Measurements from ENCODE around the gene AKR1D1. TPM values are rescaled to one million over a fixed set of nuclear protein-coding genes. Genes with fewer than 3 reads are reported as not detected.
"Not testable (repeated sequence)": the region's sequence is repeated elsewhere in the genome, so short reads cannot be mapped to it uniquely, and the experiment has no call there.

Gene AKR1D1
- total RNA-seq, 1 donor: not detected

DNA sequence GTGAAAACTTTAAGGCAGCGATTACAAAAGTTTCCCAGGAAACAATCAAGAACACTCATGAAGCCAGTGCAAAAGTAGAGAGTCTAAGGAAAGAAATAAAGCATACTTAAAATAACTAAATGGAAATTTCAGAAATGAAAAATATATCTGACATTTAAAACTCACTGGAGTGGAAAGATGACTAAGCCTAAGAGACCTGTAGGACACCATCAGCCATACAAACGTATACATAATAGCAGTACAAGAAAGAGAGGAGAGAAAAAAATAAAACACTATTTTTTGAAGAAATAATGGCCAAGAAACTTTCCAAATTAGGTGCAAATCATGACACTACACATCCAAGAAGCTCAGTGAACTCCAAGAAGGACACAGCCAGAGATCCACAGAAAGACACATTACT, 5.4 kb upstream of the AKR1D1 start:
- no peak for DNase-seq (ENCODE audit: low read depth in 2 of 3, low spot score in 2 of 3)

DNA sequence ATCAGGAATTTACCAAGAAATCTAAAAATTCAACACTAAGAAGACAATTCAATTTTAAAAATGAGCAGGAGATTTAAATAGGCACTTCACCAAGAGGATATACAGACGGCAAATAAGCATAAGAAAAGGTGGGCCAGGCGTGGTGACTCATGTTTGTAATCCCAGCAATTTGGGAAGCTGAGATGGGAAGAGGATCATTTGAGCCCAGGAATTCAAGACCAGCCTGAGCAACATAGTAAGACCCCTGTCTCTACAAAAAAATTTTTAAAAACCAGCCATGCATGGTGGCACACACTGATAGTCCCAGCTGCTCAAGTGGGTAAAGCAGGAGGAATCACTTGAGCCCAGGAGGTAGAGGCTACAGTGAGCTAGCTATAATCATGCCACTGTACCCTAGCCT, 3.5 kb upstream of the AKR1D1 start:
- no peak for DNase-seq (ENCODE audit: low read depth in 2 of 3, low spot score in 2 of 3)

DNA sequence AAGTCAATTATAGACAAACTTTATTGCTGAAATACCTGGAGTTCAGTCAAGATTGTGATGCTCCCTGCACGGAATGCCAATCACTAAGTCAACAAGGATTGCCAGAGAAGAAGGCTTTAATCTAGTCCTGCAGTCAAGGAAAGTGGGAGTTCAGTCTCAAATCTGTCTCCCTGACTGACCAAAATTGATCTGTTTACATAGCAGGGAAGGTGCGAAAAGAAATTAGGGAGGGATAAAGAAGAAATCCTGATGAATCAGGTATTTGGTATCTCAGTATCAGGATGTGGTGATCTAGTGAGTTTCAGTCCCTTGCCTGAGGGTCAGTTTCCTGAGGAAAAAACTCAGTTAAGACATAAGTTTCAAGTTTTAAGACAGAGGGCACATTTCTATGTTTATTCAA, 2.1 kb upstream of the AKR1D1 start:
- DNase-seq (ENCODE audit: low read depth in 2 of 3, low spot score in 2 of 3): no peak

DNA sequence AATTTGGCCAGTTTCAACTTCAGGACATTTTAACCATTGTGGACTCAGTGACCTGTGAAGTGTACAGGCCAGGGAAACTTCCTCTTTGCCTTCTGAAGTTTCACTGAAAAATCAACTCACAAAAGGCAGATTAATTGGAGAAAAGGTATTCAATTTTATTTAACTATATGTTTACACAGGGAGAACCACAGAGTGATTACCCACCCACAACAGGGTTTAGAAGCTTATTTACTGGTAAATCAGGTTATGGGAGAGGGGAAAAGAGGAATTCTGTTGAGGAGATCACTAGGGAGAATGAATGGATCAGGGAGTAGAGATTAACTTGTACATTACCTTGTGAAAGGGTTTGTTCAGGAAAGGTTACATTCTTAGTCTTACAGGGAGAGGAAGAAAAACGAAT, 1.7 kb upstream of the AKR1D1 start:
- DNase-seq (ENCODE audit: low read depth in 2 of 3, low spot score in 2 of 3): no peak

DNA sequence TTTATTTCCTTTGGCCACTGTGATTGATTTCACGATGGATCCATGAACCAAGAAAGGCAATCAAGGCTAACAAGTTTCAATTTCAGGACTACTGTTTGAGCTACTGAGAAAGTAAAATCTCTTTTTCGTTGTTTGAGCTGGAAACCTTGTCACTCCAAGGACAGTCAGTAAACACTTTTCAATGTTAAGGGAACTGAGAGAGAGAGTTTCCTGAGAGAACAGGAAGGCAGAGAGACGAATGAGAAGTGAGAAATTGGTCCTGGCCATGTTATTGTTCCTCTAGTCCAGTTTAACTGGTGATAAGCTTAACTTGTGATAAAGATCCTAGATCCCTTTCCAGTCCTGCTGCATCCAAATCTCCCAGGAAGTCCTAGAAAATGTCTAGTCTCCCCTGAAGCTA, 909 bp upstream of the AKR1D1 start:
- DNase-seq (ENCODE audit: low read depth in 2 of 3, low spot score in 2 of 3): no peak

DNA sequence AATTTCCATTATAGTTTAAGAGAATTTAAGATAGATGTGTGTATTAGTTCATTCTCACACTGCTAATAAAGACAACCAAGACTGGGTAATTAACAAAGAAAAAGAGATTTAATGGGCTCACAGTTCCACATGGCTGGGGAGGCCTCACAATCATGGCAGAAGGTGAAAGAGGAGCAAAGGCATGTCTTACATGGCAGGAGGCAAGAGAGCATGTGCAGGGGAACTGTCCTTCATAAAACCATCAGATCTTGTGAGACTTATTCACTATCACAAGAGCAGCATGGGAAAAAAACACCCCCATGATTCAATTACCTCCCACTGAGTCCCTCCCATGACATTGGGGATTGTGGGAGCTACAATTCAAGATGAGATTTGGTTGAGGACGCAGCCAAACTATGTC, 473 bp upstream of the AKR1D1 start:
- DNase-seq (ENCODE audit: low read depth in 2 of 3, low spot score in 2 of 3): not testable (repeated sequence)

DNA sequence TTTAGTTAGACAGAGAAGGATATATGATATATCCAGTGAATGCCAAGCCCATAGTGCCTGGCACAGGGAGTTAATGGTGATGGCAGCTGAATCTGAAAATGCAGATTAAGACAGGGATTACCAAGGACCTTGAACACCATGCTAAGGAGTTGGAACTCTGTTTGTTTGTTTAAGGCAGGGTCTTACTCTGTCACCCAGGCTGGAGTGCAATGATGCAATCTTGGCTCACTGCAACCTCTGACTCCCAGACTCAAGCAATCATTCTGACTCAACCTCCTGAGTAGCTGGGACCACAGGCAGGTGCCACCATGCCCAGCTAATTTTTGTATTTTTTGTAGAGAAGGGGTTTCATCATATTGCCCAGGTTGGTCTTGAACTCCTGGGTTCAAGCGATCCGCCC, 1.6 kb downstream of the AKR1D1 start:
- no peak for DNase-seq (ENCODE audit: low read depth in 2 of 3, low spot score in 2 of 3)

DNA sequence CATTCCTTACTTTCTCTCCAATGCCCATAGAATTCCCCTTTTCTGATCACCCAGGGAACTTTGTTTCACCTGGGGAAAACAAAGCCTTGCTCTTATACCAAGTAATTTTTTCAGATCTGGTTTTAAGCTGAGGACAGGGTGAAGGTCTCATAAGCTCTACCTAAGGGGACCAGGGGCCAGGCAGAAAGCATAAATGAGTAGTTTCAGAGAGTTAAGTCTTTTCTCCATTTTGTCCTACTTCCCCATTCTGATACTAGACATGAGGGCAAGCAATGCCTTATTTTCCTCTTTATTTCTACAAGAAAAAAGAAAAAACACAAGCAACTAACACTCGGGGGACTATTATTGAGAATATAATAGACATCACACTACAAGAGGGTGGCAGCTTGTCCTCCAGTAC, 2.9 kb downstream of the AKR1D1 start:
- DNase-seq (ENCODE audit: low read depth in 2 of 3, low spot score in 2 of 3): no peak

DNA sequence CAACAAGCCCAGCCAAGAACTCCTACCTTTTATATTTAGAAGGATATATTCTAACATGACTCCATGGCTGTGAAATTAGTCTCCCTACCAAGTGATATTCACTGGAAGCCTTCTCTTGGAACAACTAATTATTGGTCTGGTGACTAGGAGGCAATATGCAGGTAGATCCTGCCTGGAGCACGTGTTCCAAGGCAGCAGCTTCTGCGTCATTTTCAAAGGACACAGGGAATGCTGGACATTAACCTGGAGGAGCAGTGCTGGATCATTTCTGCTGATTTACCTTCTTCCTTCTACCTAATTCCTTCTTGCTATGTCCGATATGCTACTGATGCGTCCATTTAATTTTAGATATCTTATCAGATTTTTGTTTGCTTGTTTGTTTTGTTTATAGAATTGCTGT, 5.6 kb downstream of the AKR1D1 start:
- DNase-seq (ENCODE audit: low read depth in 2 of 3, low spot score in 2 of 3): no peak

DNA sequence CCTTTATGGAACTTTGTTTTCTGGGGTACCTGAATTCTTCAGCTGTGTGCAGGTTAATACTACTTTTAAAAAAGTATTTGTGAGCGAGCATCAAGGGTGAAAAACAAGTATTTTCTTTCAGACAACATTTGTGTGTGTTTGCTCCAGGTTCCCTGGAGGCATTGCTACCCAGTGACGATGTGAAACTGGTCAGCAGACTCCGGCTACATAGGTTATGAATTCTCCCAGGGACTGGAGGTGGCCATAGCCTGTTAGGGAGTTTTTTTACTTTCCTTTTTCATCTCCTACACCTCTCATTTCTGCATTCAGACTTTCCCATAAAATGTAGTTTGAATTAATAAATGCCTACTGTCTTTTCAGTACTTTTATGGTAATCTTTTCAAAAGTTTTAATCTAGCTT, 7.6 kb downstream of the AKR1D1 start:
- DNase-seq (ENCODE audit: low read depth in 2 of 3, low spot score in 2 of 3): no peak

DNA sequence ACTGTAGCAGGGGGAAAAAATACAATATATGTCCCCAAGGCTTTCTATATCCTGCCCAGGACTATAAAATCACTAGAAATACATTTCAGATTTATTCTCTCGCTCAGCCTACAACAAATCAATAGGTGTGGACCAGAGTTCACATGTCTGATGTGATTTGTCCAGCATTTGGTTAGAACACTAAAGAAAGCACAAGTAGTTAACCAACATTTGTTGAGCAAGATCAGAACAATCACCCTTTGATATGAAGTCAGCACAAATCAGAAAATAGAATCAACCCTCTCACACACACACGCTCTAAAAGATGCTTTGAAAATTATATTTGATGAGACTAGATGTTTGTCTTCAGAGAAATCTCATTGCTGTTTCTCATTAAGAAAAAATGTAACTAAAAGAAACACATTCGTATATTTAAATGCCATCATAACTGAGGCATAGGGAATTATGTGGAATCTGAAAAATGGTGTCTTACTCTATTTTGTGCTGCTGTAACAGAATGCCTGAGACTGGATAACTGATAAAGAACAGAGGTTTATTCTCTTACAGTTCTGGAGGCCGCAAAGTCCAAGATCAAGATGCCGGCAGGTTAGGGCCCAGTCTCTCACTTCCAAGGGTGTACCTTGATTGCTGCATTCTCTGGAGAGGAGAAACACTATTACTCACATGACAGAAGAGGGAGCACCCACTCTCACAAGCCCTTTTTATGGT, 10.5 kb downstream of the AKR1D1 start:
- no peak for DNase-seq (ENCODE audit: low read depth in 2 of 3, low spot score in 2 of 3)

DNA sequence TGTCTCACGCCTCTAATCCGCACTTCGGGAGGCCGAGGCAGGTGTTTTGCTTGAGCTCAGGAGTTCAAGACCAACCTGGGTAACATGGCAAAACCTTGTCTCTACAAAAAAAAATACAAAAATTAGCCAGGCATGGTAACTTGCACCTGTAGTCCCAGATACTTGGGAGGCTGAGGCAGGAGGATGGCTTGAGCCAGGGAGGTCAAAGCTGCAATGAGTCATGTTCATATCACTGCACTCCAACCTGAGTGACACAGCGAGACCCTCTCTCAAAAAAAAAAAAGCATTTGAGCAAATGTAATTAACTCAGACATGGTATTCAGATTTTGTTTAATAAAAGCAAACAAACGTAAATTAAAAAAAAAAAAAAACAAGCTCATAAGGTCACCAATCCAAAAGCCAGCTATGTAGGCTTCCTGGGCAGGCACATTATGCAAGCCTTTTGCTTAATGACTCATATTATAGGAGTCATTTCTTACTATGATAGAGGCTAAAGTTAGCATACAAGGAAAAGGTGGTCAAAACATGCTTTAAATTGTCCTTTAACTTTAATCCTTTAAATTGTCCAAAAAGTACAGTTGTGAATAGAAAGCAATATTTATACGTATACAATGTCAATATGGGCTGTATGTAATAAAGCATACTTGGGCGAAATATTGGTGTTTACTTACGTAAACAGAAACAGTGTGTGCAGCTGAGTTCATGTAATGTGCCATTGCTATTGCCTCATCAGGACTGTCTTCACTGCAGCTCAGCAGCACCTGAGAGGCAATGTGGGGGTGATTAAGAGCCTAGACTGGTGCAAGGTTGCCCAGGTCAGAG, 13.0 kb downstream of the AKR1D1 start:
- DNase-seq (ENCODE audit: low read depth in 2 of 3, low spot score in 2 of 3): no peak

DNA sequence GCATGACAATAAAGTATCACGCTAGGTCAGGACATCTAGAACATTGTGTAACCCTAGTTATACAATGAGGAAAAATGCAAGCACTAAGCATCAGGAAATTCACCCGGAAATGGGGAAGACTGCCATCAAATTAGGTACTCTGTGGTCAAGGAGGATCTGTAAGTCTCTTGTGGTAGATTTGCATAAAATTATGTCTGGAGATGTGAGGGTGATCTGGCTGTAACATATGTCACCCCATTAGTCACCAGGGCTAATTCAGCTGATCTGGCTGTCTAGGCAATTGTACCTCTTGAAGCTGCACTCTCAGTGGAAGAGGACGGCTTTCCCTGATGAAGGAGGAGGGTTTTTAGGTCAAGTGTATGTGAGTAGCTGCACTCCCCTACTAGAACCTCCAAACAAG, 14.8 kb downstream of the AKR1D1 start:
- DNase-seq (ENCODE audit: low read depth in 2 of 3, low spot score in 2 of 3): peak in 1 of 3 donors; percentile 4

DNA sequence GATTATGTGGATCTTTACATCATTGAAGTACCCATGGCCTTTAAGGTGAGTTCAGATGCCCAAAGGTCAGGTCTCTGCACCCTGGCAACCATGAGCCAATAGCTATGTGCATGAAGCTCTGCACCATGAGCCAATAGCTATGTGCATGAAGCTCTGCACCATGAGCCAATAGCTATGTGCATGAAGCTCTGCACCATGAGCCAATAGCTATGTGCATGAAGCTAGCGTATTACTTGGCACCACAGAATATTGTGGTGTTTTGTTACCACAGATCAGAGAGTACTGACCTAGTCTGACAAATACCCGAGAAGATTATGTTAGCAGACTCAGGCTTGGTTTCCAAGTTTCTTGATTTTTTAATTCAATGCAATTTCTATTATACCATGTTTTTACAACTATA, 15.6 kb downstream of the AKR1D1 start:
- not testable (repeated sequence) for DNase-seq (ENCODE audit: low read depth in 2 of 3, low spot score in 2 of 3)

DNA sequence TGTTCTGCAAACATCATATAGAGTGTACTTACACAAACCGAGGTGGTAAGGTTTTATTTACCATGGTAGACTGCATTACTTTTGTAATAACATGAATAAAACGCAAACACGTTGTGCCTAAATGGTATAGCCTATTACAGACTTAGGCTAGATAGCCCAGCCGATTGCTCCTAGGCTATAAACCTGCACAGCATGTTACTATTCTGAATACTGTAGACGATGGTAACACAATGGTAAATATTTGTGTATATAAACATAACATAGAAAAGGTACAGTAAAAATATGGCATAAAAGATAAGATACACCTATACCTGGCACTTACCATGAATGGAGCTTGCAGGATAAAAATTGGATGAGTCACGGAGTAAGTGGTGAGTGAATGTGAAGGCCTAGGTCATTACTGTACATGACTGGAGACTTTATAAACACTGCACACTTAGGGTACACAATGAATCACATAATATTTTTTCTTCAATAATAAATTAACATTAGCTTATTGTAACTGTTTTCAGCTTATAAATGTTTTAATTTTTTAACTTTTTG, 16.3 kb downstream of the AKR1D1 start:
- no peak for DNase-seq (ENCODE audit: low read depth in 2 of 3, low spot score in 2 of 3)

DNA sequence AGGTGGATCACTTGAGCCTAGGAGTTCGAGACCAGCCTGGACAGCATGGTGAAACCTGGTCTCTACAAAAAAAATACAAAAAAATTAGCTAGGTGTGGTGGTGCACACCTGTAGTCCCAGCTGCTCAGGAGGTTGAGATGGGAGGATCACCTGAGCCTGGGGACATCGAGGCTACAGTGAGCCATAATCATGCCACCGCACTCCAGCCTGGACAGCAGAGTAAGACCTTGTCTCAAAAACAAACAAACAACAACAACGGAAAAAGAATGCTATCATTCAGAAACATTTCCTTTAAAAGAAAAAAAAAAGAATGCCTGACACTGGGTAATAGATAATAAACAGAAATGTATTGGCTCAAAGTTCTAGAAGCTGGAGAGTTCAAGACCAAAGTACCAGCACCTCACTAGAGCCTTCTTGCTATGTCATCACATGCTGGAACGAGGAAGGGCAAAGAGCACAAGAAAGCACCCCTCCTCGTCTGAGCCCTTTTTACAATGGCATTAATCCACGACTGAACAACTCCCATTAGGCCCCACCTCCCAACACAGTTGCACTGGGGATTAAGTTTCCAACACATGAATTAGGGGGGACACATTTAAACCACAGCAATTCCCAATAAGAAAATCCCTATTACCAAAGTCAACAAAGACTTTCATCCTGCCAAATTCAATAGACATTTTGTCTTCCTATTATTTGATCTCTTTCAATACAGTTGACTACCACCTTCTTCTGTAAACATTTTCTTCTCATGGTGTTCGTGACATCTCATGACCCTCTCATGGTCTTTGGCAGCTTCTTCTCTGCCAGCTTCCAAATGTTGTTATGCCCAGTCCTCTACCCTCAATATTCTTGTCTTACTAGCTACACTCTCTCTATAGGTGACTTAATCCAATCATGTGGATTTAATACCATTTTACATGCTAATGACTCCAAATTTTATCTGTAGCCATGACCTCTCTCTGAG, 20.0 kb downstream of the AKR1D1 start:
- no peak for DNase-seq (ENCODE audit: low read depth in 2 of 3, low spot score in 2 of 3)

DNA sequence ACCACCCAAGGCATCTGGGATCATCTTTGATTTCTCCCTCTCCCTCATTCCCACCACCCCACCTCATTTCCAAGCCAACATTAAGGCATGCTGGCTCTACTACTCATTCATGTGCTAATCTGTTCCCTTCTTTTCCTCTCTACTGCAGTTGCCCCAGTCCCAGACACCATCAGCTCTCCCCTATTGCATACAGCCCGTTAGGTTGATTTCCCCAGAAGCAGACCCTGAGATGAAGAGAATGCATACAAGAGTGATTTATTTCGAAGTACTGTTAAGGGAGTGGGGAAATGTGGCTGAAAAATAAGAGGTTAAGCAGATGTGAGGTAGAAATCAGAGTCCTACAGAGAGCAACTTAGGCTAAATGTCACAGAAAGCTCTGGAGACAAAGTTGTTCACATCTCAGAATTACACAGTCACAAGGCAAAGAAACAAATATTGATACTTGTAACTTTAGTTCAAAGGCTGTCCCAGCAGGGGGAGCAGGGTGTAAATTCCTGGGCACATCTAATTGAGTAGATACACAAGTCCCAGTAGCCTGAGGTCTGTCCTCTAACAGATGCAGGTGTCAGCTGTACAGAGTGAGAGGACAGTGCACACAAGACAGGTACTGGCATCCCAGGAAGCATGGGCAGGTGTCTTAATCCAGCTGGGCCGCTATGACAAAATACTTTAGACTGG, 20.9 kb downstream of the AKR1D1 start:
- peak in 2 of 3 donors; percentile 33 to 67 for DNase-seq (ENCODE audit: low read depth in 2 of 3, low spot score in 2 of 3)

DNA sequence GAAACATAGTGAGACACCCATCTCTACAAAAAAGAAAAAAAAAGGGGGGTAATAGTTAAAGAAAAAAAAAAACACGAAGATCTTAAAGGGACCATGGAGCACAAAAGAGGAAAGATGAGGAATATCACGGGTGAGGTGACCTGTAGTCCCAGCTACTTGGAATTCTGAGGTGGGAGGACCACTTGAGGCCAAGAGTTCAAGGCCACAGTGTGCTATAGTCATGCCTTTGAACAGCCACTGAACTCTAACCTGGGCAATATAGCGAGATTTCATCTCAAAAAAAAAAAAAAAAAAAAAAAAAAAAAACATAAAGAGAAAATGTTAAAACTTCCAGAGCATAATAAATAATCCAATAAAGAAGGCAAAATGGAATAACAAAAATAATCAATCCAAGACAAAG, 23.6 kb downstream of the AKR1D1 start:
- no peak for DNase-seq (ENCODE audit: low read depth in 2 of 3, low spot score in 2 of 3)

DNA sequence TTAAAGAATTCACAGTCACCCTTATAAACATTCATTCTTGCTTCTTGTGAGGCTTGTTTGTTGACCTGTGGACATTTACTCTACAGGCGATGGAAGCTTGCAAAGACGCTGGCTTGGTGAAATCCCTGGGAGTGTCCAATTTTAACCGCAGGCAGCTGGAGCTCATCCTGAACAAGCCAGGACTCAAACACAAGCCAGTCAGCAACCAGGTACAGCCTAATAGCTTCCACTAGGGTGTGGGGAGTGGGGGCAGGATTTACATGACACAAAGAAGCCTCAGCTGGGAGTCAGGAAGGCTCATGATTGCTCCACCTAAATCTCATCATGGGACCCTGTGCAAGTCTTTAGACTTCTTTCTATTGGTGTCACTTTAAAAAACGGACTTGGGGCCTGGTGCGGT, 29.0 kb downstream of the AKR1D1 start:
- DNase-seq (ENCODE audit: low read depth in 2 of 3, low spot score in 2 of 3): no peak

DNA sequence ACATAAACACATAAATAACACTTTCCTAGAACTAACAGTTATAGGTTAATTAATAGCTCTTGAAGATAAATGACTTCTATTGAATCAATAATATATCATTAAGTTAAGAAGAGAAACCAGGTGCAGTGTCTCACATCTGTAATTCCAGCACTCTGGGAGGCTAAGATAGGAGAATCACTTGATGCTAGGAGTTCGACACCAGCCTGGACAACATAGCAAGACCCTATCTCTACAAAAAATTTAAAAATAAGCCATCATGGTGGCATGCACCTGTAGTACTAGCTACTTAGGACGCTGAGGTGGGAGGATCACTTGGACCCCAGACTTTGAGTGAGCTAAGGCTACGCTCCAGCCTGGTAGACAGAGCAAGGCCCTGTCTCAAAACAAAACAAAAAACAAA, 38.8 kb downstream of the AKR1D1 start:
- DNase-seq (ENCODE audit: low read depth in 2 of 3, low spot score in 2 of 3): no peak
